Hepatic stellate cell (primary cell): ENCODE results near the gene TRIM28.
A peak's percentile ranks its signal among the peaks of the same experiment; 100 is the strongest.
"Not testable (repeated sequence)": the region's sequence is repeated elsewhere in the genome, so short reads cannot be mapped to it uniquely, and the experiment has no call there.

Source experiments
- DNase-seq: peaks from one replicate; pipeline ENCODE4 v3.0.0; 2011; ENCODE audit warnings: low spot score

The TRIM28 gene

GRCh38 chr19:58543826-58544590, at the start of gene TRIM28:
Gene TRIM28, plus strand, starts transcription at chr19:58544064. Its CDS starts 694 bp downstream, at chr19:58544758.
- peak; percentile 100 for DNase-seq

- no peak for DNase-seq
Measured at GRCh38 chr19:58497634-58498170, 46.2 kb upstream of the TRIM28 start.

GRCh38 chr19:58498316-58499020, 45.4 kb upstream of the TRIM28 start:
- no peak for DNase-seq

- DNase-seq: peak; percentile 98
Measured at GRCh38 chr19:58499021-58499927, 44.6 kb upstream of the TRIM28 start.

- DNase-seq: no peak
Measured at GRCh38 chr19:58500242-58500641, 43.6 kb upstream of the TRIM28 start.

GRCh38 chr19:58507602-58508223, 36.2 kb upstream of the TRIM28 start:
- not testable (repeated sequence) for DNase-seq

GRCh38 chr19:58509731-58510083, 34.2 kb upstream of the TRIM28 start:
- DNase-seq: no peak

GRCh38 chr19:58510084-58510862, 33.6 kb upstream of the TRIM28 start:
- DNase-seq: no peak

GRCh38 chr19:58511353-58512208, 32.3 kb upstream of the TRIM28 start, which contains the start of gene SLC27A5:
Gene SLC27A5, minus strand, starts transcription at chr19:58511992. Its CDS starts 37 bp downstream, at chr19:58511955.
- no peak for DNase-seq

- DNase-seq: no peak
Measured at GRCh38 chr19:58513213-58513693, 30.6 kb upstream of the TRIM28 start.

- peak; percentile 78 for DNase-seq
Measured at GRCh38 chr19:58513694-58514563, 29.9 kb upstream of the TRIM28 start.

- no peak for DNase-seq
Measured at GRCh38 chr19:58514564-58515022, 29.3 kb upstream of the TRIM28 start.

- no peak for DNase-seq
Measured at GRCh38 chr19:58515259-58515658, 28.6 kb upstream of the TRIM28 start.

- DNase-seq: no peak
Measured at GRCh38 chr19:58516246-58516836, 27.5 kb upstream of the TRIM28 start.

GRCh38 chr19:58516964-58517833, 26.7 kb upstream of the TRIM28 start:
- DNase-seq: no peak

- DNase-seq: peak; percentile 26
Measured at GRCh38 chr19:58518256-58519086, 25.4 kb upstream of the TRIM28 start.
